LHCN-M2 (cell line): ENCODE data around the gene FNDC3A. TPM values are rescaled to one million over a fixed set of nuclear protein-coding genes. Genes with fewer than 3 reads are reported as not detected.
"Not testable (repeated sequence)": the region's sequence is repeated elsewhere in the genome, so short reads cannot be mapped to it uniquely, and the experiment has no call there.

ENCODE experiments used
- DNase-seq: peaks from one replicate; pipeline ENCODE4 v3.0.0-alpha.2; 2012; ENCODE audit warnings: low read depth
- total RNA-seq: library from RNA; depleted of rRNA; stranded (reverse); fragments of >200 nt; gene quantifications from 2 replicates; pipeline ENCODE4 v1.2.3, GENCODE V29; 2014

The FNDC3A gene
- total RNA-seq, 1 experiment from 2014 or later: 70.7 TPM

- DNase-seq: no peak
Observed at GRCh38 chr13:49044008-49044407, 68.3 kb downstream of the FNDC3A start.

- no peak for DNase-seq
Observed at GRCh38 chr13:49044836-49045235, 69.1 kb downstream of the FNDC3A start.

GRCh38 chr13:49046002-49046401 lies 70.3 kb downstream of the FNDC3A start:
- DNase-seq: no peak

- DNase-seq: peak; percentile 46
Observed at GRCh38 chr13:49046519-49046918, 70.8 kb downstream of the FNDC3A start.

- DNase-seq: peak; percentile 28
Observed at GRCh38 chr13:49052813-49053212, 77.1 kb downstream of the FNDC3A start.

- DNase-seq: no peak
Observed at GRCh38 chr13:49053215-49053614, 77.5 kb downstream of the FNDC3A start.

GRCh38 chr13:49053906-49054305 lies 78.2 kb downstream of the FNDC3A start:
- no peak for DNase-seq

GRCh38 chr13:49055021-49055420 lies 79.3 kb downstream of the FNDC3A start:
- DNase-seq: no peak

GRCh38 chr13:49057176-49057575 lies 81.5 kb downstream of the FNDC3A start:
- DNase-seq: no peak

GRCh38 chr13:49058761-49059160 lies 83.0 kb downstream of the FNDC3A start:
- DNase-seq: no peak

GRCh38 chr13:49060678-49061387 lies 85.1 kb downstream of the FNDC3A start:
- no peak for DNase-seq

- not testable (repeated sequence) for DNase-seq
Observed at GRCh38 chr13:49061388-49061752, 85.7 kb downstream of the FNDC3A start.

- no peak for DNase-seq
Observed at GRCh38 chr13:49062297-49062896, 86.7 kb downstream of the FNDC3A start.

GRCh38 chr13:49063011-49063410 lies 87.3 kb downstream of the FNDC3A start:
- no peak for DNase-seq

- DNase-seq: no peak
Observed at GRCh38 chr13:49063497-49063896, 87.8 kb downstream of the FNDC3A start.

GRCh38 chr13:49064476-49064875 lies 88.8 kb downstream of the FNDC3A start:
- DNase-seq: no peak

- DNase-seq: no peak
Observed at GRCh38 chr13:49066856-49067255, 91.1 kb downstream of the FNDC3A start.

GRCh38 chr13:49068498-49068897 lies 92.8 kb downstream of the FNDC3A start:
- not testable (repeated sequence) for DNase-seq

- not testable (repeated sequence) for DNase-seq
Observed at GRCh38 chr13:49070021-49070420, 94.3 kb downstream of the FNDC3A start.

- no peak for DNase-seq
Observed at GRCh38 chr13:49071341-49071937, 95.7 kb downstream of the FNDC3A start.

GRCh38 chr13:49082653-49083536 lies 107.2 kb downstream of the FNDC3A start:
- DNase-seq: peak; percentile 60

- DNase-seq: no peak
Observed at GRCh38 chr13:49084961-49085360, 109.2 kb downstream of the FNDC3A start.
